BE2C (cell line): ENCODE measurements around the gene NAA80.

Experiments
- DNase-seq: peaks from one replicate; pipeline ENCODE4 v3.0.0-alpha.2; 2020
- H3K27me3 ChIP-seq: fragments of 250-450 bp; sonication (Bioruptor Pico); 2 replicates; pipeline ENCODE4 v1.5.1; 2020; ENCODE audit warnings: mild to moderate bottlenecking
- H3K36me3 ChIP-seq: fragments of 250-450 bp; sonication (Bioruptor Pico); 2 replicates; pipeline ENCODE4 v1.5.1; 2020; ENCODE audit warnings: mild to moderate bottlenecking
- H3K4me1 ChIP-seq: fragments of 250-450 bp; sonication (Bioruptor Pico); 2 replicates; pipeline ENCODE4 v1.5.1; 2020
- H3K4me3 ChIP-seq: 2 replicates; pipeline ENCODE4 v1.5.1; 2011; ENCODE audit warnings: low read depth, low read length
- H3K9me3 ChIP-seq: fragments of 250-450 bp; sonication (Bioruptor Pico); 2 replicates; pipeline ENCODE4 v1.5.1; 2020
- CTCF ChIP-seq: IDR thresholded peaks from 2 replicates; pipeline ENCODE4 v1.5.1; 2012; ENCODE audit warnings: mild to moderate bottlenecking, low read depth, low read length

The NAA80 gene

GRCh38 chr3:50261505-50261904 is 37.7 kb downstream of the NAA80 start:
- Histone ChIP-seq H3K4me3 (no peak overlapping the region), H3K36me3 (peaks cover 4% of the 10 kb centered on the region), H3K9me3 (no peaks in the 10 kb centered on the region), H3K4me1 (peaks cover 4% of the 10 kb centered on the region), H3K27me3 (no peaks in the 10 kb centered on the region)
- no peak for TF ChIP-seq CTCF
- DNase-seq: no peak

GRCh38 chr3:50260942-50261441 is 38.2 kb downstream of the NAA80 start:
- no peak for TF ChIP-seq CTCF
- peaks cover 4% of the 10 kb centered on the region for H3K36me3 ChIP-seq
- no peaks in the 10 kb centered on the region for H3K9me3 ChIP-seq
- no peak for DNase-seq
- peaks cover 4% of the 10 kb centered on the region for H3K4me1 ChIP-seq
- peak overlapping the region; percentile 65 for H3K4me3 ChIP-seq
- H3K27me3 ChIP-seq: no peaks in the 10 kb centered on the region

GRCh38 chr3:50260027-50260941 is 38.9 kb downstream of the NAA80 start:
- H3K36me3 ChIP-seq: peaks cover 4% of the 10 kb centered on the region
- peaks cover 4% of the 10 kb centered on the region for H3K4me1 ChIP-seq
- peak; percentile 88 for DNase-seq
- no peaks in the 10 kb centered on the region for H3K9me3 ChIP-seq
- H3K4me3 ChIP-seq: peak overlapping the region; percentile 65
- no peaks in the 10 kb centered on the region for H3K27me3 ChIP-seq
- TF ChIP-seq CTCF: peak; percentile 66

- no peaks in the 10 kb centered on the region for H3K27me3 ChIP-seq
- no peaks in the 10 kb centered on the region for H3K9me3 ChIP-seq
- no peak overlapping the region for H3K4me3 ChIP-seq
- peaks cover 4% of the 10 kb centered on the region for H3K4me1 ChIP-seq
- DNase-seq: no peak
- H3K36me3 ChIP-seq: peaks cover 4% of the 10 kb centered on the region
- TF ChIP-seq CTCF: no peak
Observed at GRCh38 chr3:50259432-50260026, 39.7 kb downstream of the NAA80 start.

GRCh38 chr3:50258979-50259378 is 40.2 kb downstream of the NAA80 start:
- DNase-seq: no peak
- Histone ChIP-seq H3K4me3 (no peak overlapping the region), H3K4me1 (peaks cover 4% of the 10 kb centered on the region), H3K36me3 (peaks cover 4% of the 10 kb centered on the region), H3K27me3 (no peaks in the 10 kb centered on the region), H3K9me3 (no peaks in the 10 kb centered on the region)
- TF ChIP-seq CTCF: no peak
